HEK293 (cell line): Measurements from ENCODE around the gene PRKD1.
A peak's percentile ranks its signal among the peaks of the same experiment; 100 is the strongest.

Source experiments
- CTCF ChIA-PET: fragments of 350-600 bp; formaldehyde crosslinking; extraction: SDS; loops from one replicate; lab custom pipeline; 2021; ENCODE audit warnings: antibody characterized with exemption; lab: Yijun Ruan, JAX
- POLR2A ChIA-PET: fragments of 300-600 bp; formaldehyde crosslinking; extraction: SDS; loops from one replicate; lab custom pipeline; 2020; ENCODE audit warnings: antibody characterized with exemption, inconsistent platforms; lab: Yijun Ruan, JAX
- H3K27ac ChIP-seq: fragments of 200-500 bp; sonication (Bioruptor generic); 2 replicates; pipeline ENCODE4 v1.5.1; 2014; ENCODE audit warnings: low read depth, low read length, control low read depth, inconsistent platforms; ENCODE audit errors: extremely low read depth
- H3K36me3 ChIP-seq, 2 experiments: fragments of 200-500 bp in 1 of 2; sonication (Bioruptor generic) in 1 of 2; 1 replicate in 1 of 2; 2 replicates in 1 of 2; pipeline ENCODE4 v1.5.1; 2014 to 2017; ENCODE audit warnings: inconsistent platforms in 2 of 2, low read length in 2 of 2; ENCODE audit not compliant: control insufficient read depth in 2 of 2, insufficient read depth in 1 of 2
- H3K4me1 ChIP-seq: fragments of 200-500 bp; sonication (Bioruptor generic); 2 replicates; pipeline ENCODE4 v1.5.1; 2014; ENCODE audit warnings: mild to moderate bottlenecking, low read length, inconsistent platforms; ENCODE audit not compliant: control insufficient read depth, insufficient read depth
- H3K4me3 ChIP-seq: 2 replicates; pipeline ENCODE4 v1.5.1; 2011; ENCODE audit warnings: low read depth, mild to moderate bottlenecking, control low read depth, low read length, moderate library complexity
- H3K9me3 ChIP-seq: fragments of 200-500 bp; sonication (Bioruptor generic); 2 replicates; pipeline ENCODE4 v1.5.1; 2014; ENCODE audit warnings: low read depth, low read length, inconsistent platforms; ENCODE audit not compliant: control insufficient read depth, insufficient read depth
- ATF2 ChIP-seq: fragments of 450-650 bp; formaldehyde crosslinking; IDR thresholded peaks from 2 replicates; pipeline ENCODE4 v1.5.1; 2016; ENCODE audit warnings: missing biosample characterization, missing genetic modification characterization, low read depth
- GLI4 ChIP-seq: fragments of 450-650 bp; formaldehyde crosslinking; IDR thresholded peaks from 2 replicates; pipeline ENCODE4 v1.5.1; 2016; ENCODE audit warnings: missing biosample characterization, missing genetic modification characterization
- HOXA7 ChIP-seq: sonication (generic); formaldehyde crosslinking; IDR thresholded peaks from 2 replicates; pipeline ENCODE4 v1.8.1; 2022; ENCODE audit warnings: missing genetic modification reagents, borderline replicate concordance
- KLF16 ChIP-seq: fragments of 450-650 bp; formaldehyde crosslinking; IDR thresholded peaks from 2 replicates; pipeline ENCODE4 v1.5.1; 2017; ENCODE audit warnings: missing biosample characterization, missing genetic modification characterization
- KLF17 ChIP-seq: fragments of 450-650 bp; formaldehyde crosslinking; IDR thresholded peaks from 2 replicates; pipeline ENCODE4 v1.5.1; 2016; ENCODE audit warnings: missing biosample characterization, missing genetic modification characterization
- SETDB1 ChIP-seq: IDR thresholded peaks from one replicate; pipeline ENCODE4 v1.6.1; 2017; ENCODE audit warnings: mild to moderate bottlenecking, low read length, moderate library complexity, mixed read lengths; ENCODE audit not compliant: insufficient read length
- TCF7L2 ChIP-seq: IDR thresholded peaks from 2 replicates; pipeline ENCODE4 v1.6.1; 2011; ENCODE audit warnings: low read depth, mild to moderate bottlenecking, inconsistent platforms, low read length, moderate library complexity, borderline replicate concordance
- TRIM28 ChIP-seq: IDR thresholded peaks from 2 replicates; pipeline ENCODE4 v1.6.1; 2011; ENCODE audit warnings: low read length, control low read depth, borderline replicate concordance
- YY1 ChIP-seq: fragments of 450-650 bp; formaldehyde crosslinking; IDR thresholded peaks from 2 replicates; pipeline ENCODE4 v1.5.1; 2018; ENCODE audit warnings: missing biosample characterization, missing genetic modification characterization
- ZBTB26 ChIP-seq: fragments of 450-650 bp; formaldehyde crosslinking; optimal IDR thresholded peaks from 2 replicates; pipeline ENCODE3; 2016; ENCODE audit warnings: missing biosample characterization, mild to moderate bottlenecking, missing genetic modification characterization
- ZBTB49 ChIP-seq: fragments of 450-650 bp; formaldehyde crosslinking; IDR thresholded peaks from 2 replicates; pipeline ENCODE4 v1.5.1; 2016; ENCODE audit warnings: missing biosample characterization, missing genetic modification characterization, low read depth
- ZNF132 ChIP-seq: fragments of 450-650 bp; formaldehyde crosslinking; IDR thresholded peaks from 2 replicates; pipeline ENCODE4 v1.5.1; 2017; ENCODE audit warnings: missing biosample characterization, missing genetic modification characterization, borderline replicate concordance
- ZNF18 ChIP-seq: fragments of 450-650 bp; formaldehyde crosslinking; IDR thresholded peaks from 2 replicates; pipeline ENCODE4 v1.5.1; 2016; ENCODE audit warnings: missing biosample characterization, missing genetic modification characterization
- ZNF202 ChIP-seq: fragments of 450-650 bp; formaldehyde crosslinking; IDR thresholded peaks from 2 replicates; pipeline ENCODE4 v1.5.1; 2016; ENCODE audit warnings: missing biosample characterization, missing genetic modification characterization, borderline replicate concordance
- ZNF211 ChIP-seq: fragments of 450-650 bp; formaldehyde crosslinking; IDR thresholded peaks from 2 replicates; pipeline ENCODE4 v1.5.1; 2016; ENCODE audit warnings: low read depth, missing biosample characterization, missing genetic modification characterization
- ZNF341 ChIP-seq: fragments of 450-650 bp; formaldehyde crosslinking; IDR thresholded peaks from 2 replicates; pipeline ENCODE4; 2016; ENCODE audit warnings: low read depth, missing biosample characterization, missing genetic modification characterization
- ZNF404 ChIP-seq: fragments of 450-650 bp; formaldehyde crosslinking; IDR thresholded peaks from 2 replicates; pipeline ENCODE4 v1.5.1; 2017; ENCODE audit warnings: missing biosample characterization, missing genetic modification characterization
- ZNF433 ChIP-seq: fragments of 450-650 bp; formaldehyde crosslinking; IDR thresholded peaks from 2 replicates; pipeline ENCODE4 v1.5.1; 2016; ENCODE audit warnings: missing biosample characterization, missing genetic modification characterization, low read depth
- ZNF449 ChIP-seq: fragments of 450-650 bp; formaldehyde crosslinking; IDR thresholded peaks from 2 replicates; pipeline ENCODE4 v1.5.1; 2017; ENCODE audit warnings: missing biosample characterization, mild to moderate bottlenecking, missing genetic modification characterization, moderate library complexity
- ZNF48 ChIP-seq: fragments of 450-650 bp; formaldehyde crosslinking; IDR thresholded peaks from 2 replicates; pipeline ENCODE4 v1.5.1; 2016; ENCODE audit warnings: missing biosample characterization, missing genetic modification characterization
- ZNF544 ChIP-seq: fragments of 450-650 bp; formaldehyde crosslinking; IDR thresholded peaks from 2 replicates; pipeline ENCODE4 v1.5.0; 2017; ENCODE audit warnings: missing biosample characterization, missing genetic modification characterization
- ZNF580 ChIP-seq: fragments of 450-650 bp; formaldehyde crosslinking; IDR thresholded peaks from 2 replicates; pipeline ENCODE4 v1.5.1; 2016; ENCODE audit warnings: missing biosample characterization, missing genetic modification characterization
- ZNF600 ChIP-seq: fragments of 450-650 bp; formaldehyde crosslinking; IDR thresholded peaks from 2 replicates; pipeline ENCODE4 v1.5.1; 2016; ENCODE audit warnings: missing biosample characterization, missing genetic modification characterization
- ZNF747 ChIP-seq: fragments of 450-650 bp; formaldehyde crosslinking; IDR thresholded peaks from 2 replicates; pipeline ENCODE4 v1.5.1; 2016; ENCODE audit warnings: missing biosample characterization, missing genetic modification characterization

Gene PRKD1

GRCh38 chr14:29911810-29912209, 15.8 kb downstream of the PRKD1 start:
- TF ChIP-seq ZNF747 (tag by site-specific recombination) (no peak), ZNF48 (no peak), KLF16 (tag by site-specific recombination) (no peak), ZNF544 (tag by site-specific recombination) (no peak), ZNF341 (tag by site-specific recombination) (no peak), ZNF132 (tag by site-specific recombination) (no peak)
- H3K27ac ChIP-seq: no peak overlapping the region
- H3K4me3 ChIP-seq: no peak overlapping the region
- POLR2A ChIA-PET: no interaction called here
- H3K36me3 ChIP-seq: no peaks in the 10 kb centered on the region
- H3K4me1 ChIP-seq: peaks cover 10% of the 10 kb centered on the region
- CTCF ChIA-PET: interaction anchor here (0.6 kb wide), 1 partner anchor 213 kb away, joined by 3 read pairs; no protein-coding TSS in a partner anchor
- H3K9me3 ChIP-seq: no peaks in the 10 kb centered on the region

GRCh38 chr14:29908652-29909577, 18.7 kb downstream of the PRKD1 start:
- Histone ChIP-seq H3K27ac (no peak overlapping the region), H3K9me3 (no peaks in the 10 kb centered on the region), H3K4me1 (peaks cover 19% of the 10 kb centered on the region), H3K36me3 (no peaks in the 10 kb centered on the region), H3K4me3 (no peak overlapping the region)
- ChIA-PET POLR2A (no interaction called here), CTCF (interaction anchor here (0.6 to 0.7 kb wide), 2 partner anchors 12 to 24 kb away, joined by 3 read pairs; no protein-coding TSS in a partner anchor)
- TF ChIP-seq ZNF449: no peak
- no peak for TF ChIP-seq ATF2 (tag by site-specific recombination)
- TF ChIP-seq TCF7L2: no peak
- peak; percentile 55; the same call in 1 of the 2 replicates for TF ChIP-seq ZNF211 (tag by site-specific recombination)
- TF ChIP-seq GLI4 (tag by site-specific recombination): no peak
- TF ChIP-seq ZNF580 (tag by site-specific recombination): no peak
- TF ChIP-seq HOXA7: no peak
- TF ChIP-seq ZNF18 (tag by site-specific recombination): no peak
- no peak for TF ChIP-seq ZNF404 (tag by site-specific recombination)
- no peak for TF ChIP-seq ZNF433 (tag by site-specific recombination)
- no peak for TF ChIP-seq ZBTB26 (tag by site-specific recombination)
- no peak for TF ChIP-seq ZBTB49 (tag by site-specific recombination)
- TF ChIP-seq YY1 (tag by site-specific recombination): no peak
- peak; percentile 74 for TF ChIP-seq ZNF202
- peak; percentile 76 for TF ChIP-seq SETDB1
- no peak for TF ChIP-seq KLF17 (tag by site-specific recombination)
- no peak for TF ChIP-seq ZNF600 (tag by site-specific recombination)
- peak; percentile 50; the same call in 1 of the 2 replicates for TF ChIP-seq TRIM28
